DND-41 (cell line): ENCODE data around the gene RALGPS1.

ENCODE experiments used
- CTCF ChIP-seq: IDR thresholded peaks from 2 replicates; pipeline ENCODE4 v1.5.1; 2012; ENCODE audit warnings: borderline replicate concordance, low read length, moderate library complexity, mild to moderate bottlenecking; ENCODE audit not compliant: poor library complexity, severe bottlenecking; ENCODE audit errors: extremely low read depth
- EZH2 ChIP-seq: IDR thresholded peaks from 3 replicates; pipeline ENCODE4 v1.6.1; 2012; ENCODE audit warnings: borderline replicate concordance, low read depth, mild to moderate bottlenecking, moderate library complexity, low read length, inconsistent platforms; ENCODE audit not compliant: severe bottlenecking

- TF ChIP-seq EZH2 (no peak), CTCF (no peak)
Measured at GRCh38 chr9:127122176-127123063, 207.8 kb downstream of the RALGPS1 start, which contains the start of gene ANGPTL2.
